Body of pancreas (tissue), 4 donors: ENCODE measurements around the gene CBS.
"Not testable (repeated sequence)": the region's sequence is repeated elsewhere in the genome, so short reads cannot be mapped to it uniquely, and the experiment has no call there.

ENCODE experiments used
- CTCF ChIP-seq, 7 experiments: fragments of 450-650 bp in 4 of 7; fragments of 200-600 bp in 3 of 7; sonication (generic) in 3 of 7; IDR thresholded peaks; one replicate each; pipeline ENCODE4 v1.5.1; 2016 to 2019; ENCODE audit warnings: antibody characterized with exemption in 7 of 7
- POLR2A ChIP-seq, 3 donors: fragments of 450-650 bp; IDR thresholded peaks; one replicate each; pipeline ENCODE4 v1.6.1; 2016; ENCODE audit warnings: antibody characterized with exemption in 3 of 3, mild to moderate bottlenecking in 2 of 3

DNA sequence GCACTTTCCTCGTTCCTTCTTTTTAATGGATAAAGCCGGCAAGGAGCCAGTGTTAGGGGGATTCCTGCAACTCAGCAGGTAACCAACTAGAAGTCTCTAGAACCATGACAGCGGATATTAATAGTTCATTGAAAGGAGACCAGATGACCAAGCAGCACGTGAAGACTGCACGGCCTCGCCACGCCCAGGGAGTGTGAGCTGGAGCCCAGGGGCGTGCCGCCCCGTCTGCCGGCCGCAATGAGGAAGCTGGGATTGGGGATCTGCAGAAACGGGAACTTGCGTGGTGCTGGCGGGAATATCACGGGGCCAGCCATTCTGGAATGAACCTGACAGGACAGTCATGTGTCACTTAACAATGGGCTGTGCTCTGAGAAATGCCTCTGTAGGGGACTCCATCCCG lies 38.7 kb downstream of the CBS start:
- not testable (repeated sequence) for TF ChIP-seq CTCF, POLR2A (IDR thresholded peaks at IDR 0.05)
